H9 (cell line): ENCODE data around the gene PRKCI. TPM values are rescaled to one million over a fixed set of nuclear protein-coding genes. Genes with fewer than 3 reads are reported as not detected.

Experiments used
- DNase-seq: peaks from one replicate; pipeline ENCODE4 v3.0.0-alpha.2; 2017
- H2AFZ ChIP-seq: one replicate; pipeline ENCODE4 v1.6.1; 2013; ENCODE audit warnings: mild to moderate bottlenecking, low read length, control low read depth, moderate library complexity
- H2AK5ac ChIP-seq: 2 replicates; pipeline ENCODE4 v1.6.1; 2013; ENCODE audit warnings: low read length, control low read depth, mixed read lengths; ENCODE audit not compliant: insufficient read length
- H2BK120ac ChIP-seq: one replicate; pipeline ENCODE4 v1.6.1; 2013; ENCODE audit warnings: low read depth, mild to moderate bottlenecking, low read length, control low read depth, inconsistent platforms; ENCODE audit not compliant: poor library complexity, severe bottlenecking
- H2BK12ac ChIP-seq: 2 replicates; pipeline ENCODE4 v1.6.1; 2013; ENCODE audit warnings: low read length, control low read depth, mixed read lengths, low read depth; ENCODE audit not compliant: insufficient read length
- H2BK15ac ChIP-seq: 2 replicates; pipeline ENCODE4 v1.6.1; 2013; ENCODE audit warnings: low read depth, low read length, control low read depth
- H2BK20ac ChIP-seq: one replicate; pipeline ENCODE4 v1.6.1; 2013; ENCODE audit warnings: low read depth, mild to moderate bottlenecking, low read length, control low read depth, inconsistent platforms; ENCODE audit not compliant: poor library complexity, severe bottlenecking
- H2BK5ac ChIP-seq: 2 replicates; pipeline ENCODE4 v1.6.1; 2013; ENCODE audit warnings: low read length, control low read depth, mixed read lengths; ENCODE audit not compliant: insufficient read length
- H3K14ac ChIP-seq: 2 replicates; pipeline ENCODE4 v1.6.1; 2013; ENCODE audit warnings: low read length, control low read depth; ENCODE audit not compliant: insufficient read depth
- H3K18ac ChIP-seq: 2 replicates; pipeline ENCODE4 v1.6.1; 2013; ENCODE audit warnings: low read depth, mild to moderate bottlenecking, mixed read lengths, low read length, control low read depth; ENCODE audit not compliant: insufficient read length
- H3K23ac ChIP-seq: 2 replicates; pipeline ENCODE4 v1.6.1; 2013; ENCODE audit warnings: low read length, control low read depth, mixed read lengths, low read depth; ENCODE audit not compliant: insufficient read length
- H3K23me2 ChIP-seq: 2 replicates; pipeline ENCODE4 v1.6.1; 2013; ENCODE audit warnings: low read depth, mild to moderate bottlenecking, mixed read lengths, low read length, control low read depth; ENCODE audit not compliant: insufficient read length, poor library complexity, severe bottlenecking
- H3K27ac ChIP-seq: 2 replicates; pipeline ENCODE4 v1.5.1; 2013; ENCODE audit warnings: low read length, control low read depth, mixed read lengths, low read depth; ENCODE audit not compliant: insufficient read length
- H3K27me3 ChIP-seq: 2 replicates; pipeline ENCODE4 v1.6.1; 2013; ENCODE audit warnings: low read length, control low read depth, inconsistent platforms; ENCODE audit not compliant: insufficient read depth
- H3K4ac ChIP-seq: 2 replicates; pipeline ENCODE4 v1.6.1; 2013; ENCODE audit warnings: low read depth, mild to moderate bottlenecking, control low read depth, inconsistent platforms, low read length, moderate library complexity
- H3K4me1 ChIP-seq: 2 replicates; pipeline ENCODE4 v1.6.1; 2013; ENCODE audit warnings: low read length, control low read depth, inconsistent platforms; ENCODE audit not compliant: insufficient read depth
- H3K4me2 ChIP-seq: 2 replicates; pipeline ENCODE4 v1.6.1; 2013; ENCODE audit warnings: low read length, control low read depth, mixed read lengths; ENCODE audit not compliant: insufficient read length, insufficient read depth
- H3K56ac ChIP-seq: 2 replicates; pipeline ENCODE4 v1.6.1; 2013; ENCODE audit warnings: low read depth, mild to moderate bottlenecking, mixed read lengths, low read length, control low read depth; ENCODE audit not compliant: insufficient read length
- H3K79me1 ChIP-seq: 2 replicates; pipeline ENCODE4 v1.6.1; 2013; ENCODE audit warnings: low read depth, mild to moderate bottlenecking, moderate library complexity, low read length, control low read depth, inconsistent platforms; ENCODE audit not compliant: insufficient read depth, poor library complexity, severe bottlenecking
- H3K79me2 ChIP-seq: 2 replicates; pipeline ENCODE4 v1.6.1; 2013; ENCODE audit warnings: low read length, control low read depth, inconsistent platforms; ENCODE audit not compliant: insufficient read depth
- H3K9ac ChIP-seq: 2 replicates; pipeline ENCODE4 v1.6.1; 2013; ENCODE audit warnings: low read length, control low read depth, mixed read lengths; ENCODE audit not compliant: insufficient read length; ENCODE audit errors: extremely low read depth
- H3K9me3 ChIP-seq: one replicate; pipeline ENCODE4 v1.6.1; 2013; ENCODE audit warnings: low read depth, low read length, inconsistent platforms; ENCODE audit not compliant: control insufficient read depth
- H3T11ph ChIP-seq: one replicate; pipeline ENCODE4 v1.6.1; 2013; ENCODE audit warnings: mild to moderate bottlenecking, low read length, control low read depth, inconsistent platforms
- H4K20me1 ChIP-seq: one replicate; pipeline ENCODE4 v1.6.1; 2013; ENCODE audit not compliant: control insufficient read depth, insufficient read length, insufficient read depth
- H4K5ac ChIP-seq: 2 replicates; pipeline ENCODE4 v1.6.1; 2013; ENCODE audit warnings: low read depth, mild to moderate bottlenecking, mixed read lengths, low read length, control low read depth; ENCODE audit not compliant: insufficient read length
- H4K8ac ChIP-seq: replicated peaks from 2 replicates; pipeline ENCODE4 v1.6.1; 2013; ENCODE audit warnings: low read length, control low read depth, mixed read lengths, low read depth; ENCODE audit not compliant: insufficient read length
- H4K91ac ChIP-seq: 2 replicates; pipeline ENCODE4 v1.6.1; 2013; ENCODE audit warnings: low read depth, mild to moderate bottlenecking, moderate library complexity, mixed read lengths, low read length, control low read depth; ENCODE audit not compliant: insufficient read length
- H3K27ac Mint-ChIP-seq, 3 experiments: 2 replicates in 2 of 3; 3 replicates in 1 of 3; pipeline ENCODE4 v1.8.0; 2020 to 2021; ENCODE audit warnings: mixed read lengths in 3 of 3, mild to moderate bottlenecking in 1 of 3, moderate library complexity in 1 of 3
- H3K27me3 Mint-ChIP-seq: 2 replicates; pipeline ENCODE4 v1.8.0; 2021; ENCODE audit warnings: low read depth, mild to moderate bottlenecking, moderate library complexity, mixed read lengths
- H3K36me3 Mint-ChIP-seq, 3 experiments: 2 replicates in 2 of 3; 3 replicates in 1 of 3; pipeline ENCODE4 v1.8.0; 2020 to 2021; ENCODE audit warnings: low read depth in 3 of 3, mixed read lengths in 3 of 3; ENCODE audit not compliant: insufficient read depth in 1 of 3
- H3K4me1 Mint-ChIP-seq, 2 experiments: 2 replicates each; pipeline ENCODE4 v1.8.0; 2020; ENCODE audit warnings: mixed read lengths in 2 of 2
- H3K4me3 Mint-ChIP-seq, 2 experiments: 2 replicates in 1 of 2; 3 replicates in 1 of 2; pipeline ENCODE4 v1.8.0; 2020 to 2021; ENCODE audit warnings: mild to moderate bottlenecking in 2 of 2, mixed read lengths in 2 of 2, moderate library complexity in 1 of 2
- H3K9me3 Mint-ChIP-seq, 2 experiments: 2 replicates in 1 of 2; 3 replicates in 1 of 2; pipeline ENCODE4 v1.8.0; 2020; ENCODE audit warnings: mild to moderate bottlenecking in 2 of 2, mixed read lengths in 2 of 2, moderate library complexity in 1 of 2
- WGBS: extraction: QIAGEN DNeasy Blood & Tissue Kit; methylation state at CpG from one replicate; pipeline ENCODE4 v1.1.7; 2013; ENCODE audit warnings: missing lambda C conversion rate, low lambda C conversion rate, mixed read lengths; ENCODE audit not compliant: insufficient read length; ENCODE audit errors: extremely low coverage; 5-methylcytosine and 5-hydroxymethylcytosine counted together
- total RNA-seq: library from RNA; stranded (reverse); gene quantifications from 2 replicates; pipeline ENCODE4 v1.2.1, GENCODE V29; 2021
- TF ChIP-seq, protein P1 (sequence below): fragments of 200-600 bp; sonication (generic); conservative IDR thresholded peaks from 3 replicates; pipeline ENCODE4 v1.8.0; 2021; ENCODE audit warnings: antibody characterized with exemption, mild to moderate bottlenecking

Gene PRKCI
- total RNA-seq, 1 experiment from 2014 or later, result 71.1 TPM

DNA sequence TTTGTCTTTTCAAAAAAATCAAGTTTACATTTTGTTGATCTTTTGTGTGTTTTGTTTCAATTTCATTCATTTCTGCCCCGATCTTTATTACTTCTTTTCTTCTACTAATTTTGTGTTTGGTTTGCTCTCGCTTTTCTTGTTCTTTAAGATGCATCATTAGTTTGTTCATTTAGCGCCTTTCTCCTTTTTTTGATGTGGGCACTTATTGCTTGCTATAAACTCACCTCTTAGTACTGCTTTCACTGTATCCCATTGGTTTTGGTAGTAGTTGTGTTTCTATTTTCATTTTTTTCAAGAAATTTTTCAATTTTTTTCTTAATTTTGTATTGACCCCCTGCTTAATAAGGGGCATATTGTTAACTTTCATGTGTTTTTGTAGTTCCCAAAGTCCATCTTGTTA, 34.4 kb downstream of the PRKCI start:
- H2AK5ac ChIP-seq, result no peak overlapping the region
- no peak overlapping the region for H2AFZ ChIP-seq
- H3K4me1 Mint-ChIP-seq, result peaks cover 24% of the 10 kb centered on the region in 2 experiments
- no peak overlapping the region for H4K5ac ChIP-seq
- H4K8ac ChIP-seq, result no peak overlapping the region
- no peak overlapping the region for H3K9ac ChIP-seq
- H3K56ac ChIP-seq, result no peak overlapping the region
- H3K27me3 Mint-ChIP-seq, result no peaks in the 10 kb centered on the region
- H3K14ac ChIP-seq, result no peak overlapping the region
- no peaks in the 10 kb centered on the region; the same call in 1 of the 2 replicates for H3K4me1 ChIP-seq
- H2BK12ac ChIP-seq, result no peak overlapping the region
- H3K9me3 Mint-ChIP-seq, result no peaks in the 10 kb centered on the region; a peak in 2 of 5 replicates
- no peaks in the 10 kb centered on the region for H3K27me3 ChIP-seq
- peak overlapping the region in 1 of 3 experiments; percentile 76; a peak in 1 of 7 replicates for H3K27ac Mint-ChIP-seq
- TF ChIP-seq, protein P1, sequence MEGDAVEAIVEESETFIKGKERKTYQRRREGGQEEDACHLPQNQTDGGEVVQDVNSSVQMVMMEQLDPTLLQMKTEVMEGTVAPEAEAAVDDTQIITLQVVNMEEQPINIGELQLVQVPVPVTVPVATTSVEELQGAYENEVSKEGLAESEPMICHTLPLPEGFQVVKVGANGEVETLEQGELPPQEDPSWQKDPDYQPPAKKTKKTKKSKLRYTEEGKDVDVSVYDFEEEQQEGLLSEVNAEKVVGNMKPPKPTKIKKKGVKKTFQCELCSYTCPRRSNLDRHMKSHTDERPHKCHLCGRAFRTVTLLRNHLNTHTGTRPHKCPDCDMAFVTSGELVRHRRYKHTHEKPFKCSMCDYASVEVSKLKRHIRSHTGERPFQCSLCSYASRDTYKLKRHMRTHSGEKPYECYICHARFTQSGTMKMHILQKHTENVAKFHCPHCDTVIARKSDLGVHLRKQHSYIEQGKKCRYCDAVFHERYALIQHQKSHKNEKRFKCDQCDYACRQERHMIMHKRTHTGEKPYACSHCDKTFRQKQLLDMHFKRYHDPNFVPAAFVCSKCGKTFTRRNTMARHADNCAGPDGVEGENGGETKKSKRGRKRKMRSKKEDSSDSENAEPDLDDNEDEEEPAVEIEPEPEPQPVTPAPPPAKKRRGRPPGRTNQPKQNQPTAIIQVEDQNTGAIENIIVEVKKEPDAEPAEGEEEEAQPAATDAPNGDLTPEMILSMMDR, result no peak
- H3K4me3 Mint-ChIP-seq, result no peak overlapping the region
- no peak overlapping the region for H2BK20ac ChIP-seq
- H3K79me2 ChIP-seq, result no peaks in the 10 kb centered on the region; the same call in 1 of the 2 replicates
- H3K79me1 ChIP-seq, result peaks cover 10% of the 10 kb centered on the region
- no peak overlapping the region for H3K27ac ChIP-seq
- H2BK15ac ChIP-seq, result no peak overlapping the region
- H3K23me2 ChIP-seq, result no peaks in the 10 kb centered on the region
- H2BK5ac ChIP-seq, result no peak overlapping the region
- no peak overlapping the region for H3K18ac ChIP-seq
- DNase-seq, result no peak
- no peaks in the 10 kb centered on the region for H3K9me3 ChIP-seq
- WGBS, result no CpG with 5 or more reads among the region's 3 CpGs
- no peak overlapping the region for H3K23ac ChIP-seq
- H2BK120ac ChIP-seq, result no peak overlapping the region
- no peak overlapping the region for H3K4me2 ChIP-seq
- no peak overlapping the region for H4K91ac ChIP-seq
- H3K4ac ChIP-seq, result no peak overlapping the region
- no peak overlapping the region for H3T11ph ChIP-seq
- no peaks in the 10 kb centered on the region for H4K20me1 ChIP-seq
- peaks cover 52 to 56% (median 56%) of the 10 kb centered on the region in 3 experiments for H3K36me3 Mint-ChIP-seq
